ENCODE data around the gene TMEM121B. TPM values are rescaled to one million over a fixed set of nuclear protein-coding genes. Genes with fewer than 3 reads are reported as not detected.

The TMEM121B gene
- total RNA-seq, 1 donor from 2014 or later, result 12.2 TPM

GRCh38 chr22:17072877-17073276 lies 48.3 kb downstream of the TMEM121B start:
- H3K36me3 Mint-ChIP-seq (ENCODE audit: low read depth), result no peaks in the 10 kb centered on the region

More at GRCh38 chr22:17072877-17073276, 48.3 kb downstream of the TMEM121B start:
- DNase-seq (ENCODE audit: low read depth, low spot score), result no peak
- Mint-ChIP-seq H3K4me1 (no peaks in the 10 kb centered on the region), H3K27me3 (ENCODE audit: low read depth) (peaks cover 22% of the 10 kb centered on the region), H3K9me3 (no peaks in the 10 kb centered on the region), H3K4me3 (no peak overlapping the region), H3K27ac (ENCODE audit: unreplicated experiment) (no peak overlapping the region)
- TF ChIP-seq CTCF (conservative IDR thresholded peaks at IDR 0.05), result no peak

Other genes starting within 250 kb of the TMEM121B start
- not detected in 2 replicates for gene GAB4, start 113.1 kb downstream of the TMEM121B start, total RNA-seq
- gene IL17RA, start 36.4 kb downstream of the TMEM121B start, total RNA-seq, result 7.1 and 8.0 TPM in 2 replicates
- gene HDHD5, start 37.9 kb upstream of the TMEM121B start, total RNA-seq, result 48.2 and 50.8 TPM in 2 replicates
- gene ADA2, start 98.1 kb upstream of the TMEM121B start, total RNA-seq, result 32.0 and 33.5 TPM in 2 replicates
- 32.8 and 34.6 TPM in 2 replicates for gene CECR2, start 248.1 kb upstream of the TMEM121B start, total RNA-seq